GM12801 (cell line): ENCODE measurements around the gene ACTN1.

ENCODE experiments used
- TF ChIP-seq, protein P1 (sequence below): IDR thresholded peaks from one replicate; pipeline ENCODE4 v1.5.1; 2011; ENCODE audit warnings: control low read depth; ENCODE audit not compliant: insufficient read length; ENCODE audit errors: extremely low read depth

Gene ACTN1

DNA sequence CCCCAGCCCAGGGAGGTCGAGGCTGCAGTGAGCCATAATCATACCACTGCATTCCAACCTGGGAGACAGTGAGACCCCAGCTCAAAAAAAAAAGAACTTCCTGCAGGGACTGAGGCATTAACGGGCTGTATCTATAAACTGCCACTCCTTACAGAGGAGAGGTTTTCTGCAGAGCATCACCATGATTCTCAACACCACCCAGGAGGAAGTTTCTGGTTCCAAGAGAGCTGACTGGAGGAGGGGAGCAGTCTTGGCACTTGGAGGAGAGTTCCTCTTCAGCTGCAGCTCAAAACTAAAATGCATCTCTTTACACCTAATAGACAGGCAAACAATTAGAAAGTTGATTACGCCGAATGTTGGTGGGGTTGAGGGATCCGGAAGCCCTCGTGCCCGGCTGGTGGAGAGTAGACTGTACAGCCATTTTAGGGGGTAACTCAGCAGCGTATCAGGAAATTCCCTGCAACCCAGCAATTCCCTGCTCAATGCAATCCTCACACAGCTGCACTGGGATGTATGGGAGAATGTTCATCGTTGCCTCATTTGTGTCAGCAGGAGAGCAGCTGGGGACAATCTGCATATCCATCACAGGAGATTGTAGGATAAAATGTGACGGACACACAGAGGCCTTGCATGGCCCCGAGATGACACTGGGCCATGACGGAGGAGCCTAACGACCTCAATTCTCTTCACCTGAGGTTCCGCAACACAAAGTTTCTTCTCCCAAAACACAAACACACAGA is 36.6 kb downstream of the ACTN1 start:
- TF ChIP-seq, protein P1, sequence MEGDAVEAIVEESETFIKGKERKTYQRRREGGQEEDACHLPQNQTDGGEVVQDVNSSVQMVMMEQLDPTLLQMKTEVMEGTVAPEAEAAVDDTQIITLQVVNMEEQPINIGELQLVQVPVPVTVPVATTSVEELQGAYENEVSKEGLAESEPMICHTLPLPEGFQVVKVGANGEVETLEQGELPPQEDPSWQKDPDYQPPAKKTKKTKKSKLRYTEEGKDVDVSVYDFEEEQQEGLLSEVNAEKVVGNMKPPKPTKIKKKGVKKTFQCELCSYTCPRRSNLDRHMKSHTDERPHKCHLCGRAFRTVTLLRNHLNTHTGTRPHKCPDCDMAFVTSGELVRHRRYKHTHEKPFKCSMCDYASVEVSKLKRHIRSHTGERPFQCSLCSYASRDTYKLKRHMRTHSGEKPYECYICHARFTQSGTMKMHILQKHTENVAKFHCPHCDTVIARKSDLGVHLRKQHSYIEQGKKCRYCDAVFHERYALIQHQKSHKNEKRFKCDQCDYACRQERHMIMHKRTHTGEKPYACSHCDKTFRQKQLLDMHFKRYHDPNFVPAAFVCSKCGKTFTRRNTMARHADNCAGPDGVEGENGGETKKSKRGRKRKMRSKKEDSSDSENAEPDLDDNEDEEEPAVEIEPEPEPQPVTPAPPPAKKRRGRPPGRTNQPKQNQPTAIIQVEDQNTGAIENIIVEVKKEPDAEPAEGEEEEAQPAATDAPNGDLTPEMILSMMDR = no peak

DNA sequence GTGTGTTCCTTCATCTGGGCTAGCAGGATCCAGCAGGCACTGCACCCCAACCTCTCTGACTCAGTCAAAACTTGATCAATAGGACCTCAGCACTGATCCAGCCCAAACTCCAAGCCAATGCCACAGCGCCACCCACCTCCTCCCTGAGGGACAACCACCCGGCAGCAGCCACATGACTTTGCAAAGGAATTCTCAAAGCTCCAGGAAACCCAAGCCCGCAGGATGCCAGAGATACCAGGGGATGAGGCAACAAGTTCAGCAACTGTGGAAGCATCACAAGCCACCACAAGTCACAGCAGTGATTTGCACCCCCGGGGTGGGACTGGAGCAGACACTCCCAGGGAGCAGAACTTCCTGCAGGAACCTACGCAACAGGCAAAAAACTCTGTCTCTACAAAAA is 37.3 kb downstream of the ACTN1 start:
- TF ChIP-seq, protein P1 = no peak

DNA sequence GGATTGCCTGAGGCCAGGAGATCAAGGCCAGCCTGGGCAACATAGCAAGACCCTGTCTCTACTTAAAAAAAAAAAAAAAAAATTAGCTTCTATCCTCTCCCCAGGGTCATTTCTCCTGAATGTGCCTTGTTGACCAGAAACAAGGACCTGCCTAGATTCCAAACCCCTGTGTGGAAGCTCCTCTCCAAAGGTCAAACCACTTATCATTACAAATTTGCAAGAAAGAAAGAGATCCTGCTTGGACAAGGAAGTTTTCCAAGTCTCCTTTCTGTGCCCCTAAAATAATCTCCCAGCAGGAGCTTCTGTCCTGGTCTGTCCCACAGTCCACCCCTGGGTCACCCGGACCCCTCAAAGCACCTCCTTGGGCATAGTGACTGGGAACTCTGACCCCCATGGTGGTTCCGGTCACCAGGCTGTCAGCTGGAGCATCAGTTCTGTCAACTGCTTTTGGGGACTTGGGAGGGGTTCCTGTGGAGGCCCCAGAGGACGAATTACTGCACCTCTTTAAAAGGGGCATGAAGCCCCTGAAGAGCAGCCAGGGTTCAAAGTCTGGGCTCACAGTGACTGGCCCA is 38.4 kb downstream of the ACTN1 start:
- TF ChIP-seq, protein P1 = no peak

DNA sequence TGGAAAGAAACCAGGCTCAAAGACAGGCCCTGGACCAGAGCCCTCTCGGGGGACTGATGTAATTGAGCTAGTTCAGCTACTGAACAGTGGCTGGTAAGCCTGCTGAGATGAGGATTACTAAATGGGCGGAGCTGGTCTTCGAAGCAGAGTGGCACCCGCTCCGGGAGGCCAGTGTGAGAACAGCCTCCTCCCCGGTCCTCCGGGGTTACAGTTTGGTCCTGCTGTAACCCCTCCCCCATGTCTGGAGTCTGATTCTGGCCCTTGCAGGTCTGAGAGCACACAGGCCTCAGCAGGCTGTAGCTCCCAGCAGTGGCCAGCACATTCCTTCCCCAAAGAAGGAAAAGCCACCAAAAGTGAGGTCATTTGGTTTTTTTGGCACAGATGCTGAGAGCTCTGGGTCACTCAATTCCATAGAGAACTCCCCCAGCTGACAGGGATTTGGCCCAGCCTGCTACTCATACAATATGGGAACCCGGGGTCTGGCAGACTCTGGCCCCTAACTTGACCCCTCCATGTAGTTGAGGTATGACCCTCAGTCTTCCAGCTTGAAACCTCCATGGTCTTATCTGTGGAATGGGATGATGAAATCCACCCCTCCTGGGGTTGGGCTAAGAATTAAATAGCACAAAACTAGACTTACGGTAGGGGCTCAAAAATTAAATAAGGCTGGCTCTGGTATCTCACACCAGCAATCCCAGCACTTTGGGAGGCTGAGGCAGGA is 39.0 kb downstream of the ACTN1 start:
- TF ChIP-seq, protein P1 = no peak

DNA sequence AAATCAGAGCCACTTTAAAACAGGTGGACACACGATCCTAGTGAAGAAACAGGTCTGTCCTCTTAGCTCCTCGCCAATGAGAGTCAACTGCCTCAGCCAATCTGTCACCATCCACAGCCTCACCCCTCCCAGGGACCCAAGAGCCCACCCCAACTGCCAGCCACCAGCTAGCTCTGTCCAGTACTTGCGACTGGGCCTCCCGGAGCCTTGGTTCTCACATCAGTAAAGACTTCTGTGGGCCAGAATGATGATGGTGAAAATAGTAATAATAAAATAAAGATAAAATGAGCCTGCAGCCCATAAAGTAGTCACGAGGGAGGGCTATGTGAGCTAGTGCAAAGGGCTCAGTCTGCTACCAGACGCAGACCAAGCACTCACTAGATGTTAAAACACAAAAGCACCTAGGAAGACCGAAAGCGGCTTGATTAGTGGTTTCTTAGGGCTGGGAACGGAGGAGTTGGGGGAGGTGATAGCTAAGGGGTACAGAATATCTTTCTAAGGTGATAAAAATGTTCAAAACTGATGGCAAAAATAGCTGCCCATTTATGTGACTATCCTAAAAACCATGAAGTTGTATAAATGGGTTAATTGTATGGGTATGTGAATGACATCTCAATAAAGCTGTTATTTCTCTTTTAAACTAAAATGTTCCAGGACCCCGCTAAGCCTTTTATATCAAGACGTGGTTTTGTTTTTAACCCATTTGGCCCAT is 39.8 kb downstream of the ACTN1 start:
- TF ChIP-seq, protein P1 = no peak

DNA sequence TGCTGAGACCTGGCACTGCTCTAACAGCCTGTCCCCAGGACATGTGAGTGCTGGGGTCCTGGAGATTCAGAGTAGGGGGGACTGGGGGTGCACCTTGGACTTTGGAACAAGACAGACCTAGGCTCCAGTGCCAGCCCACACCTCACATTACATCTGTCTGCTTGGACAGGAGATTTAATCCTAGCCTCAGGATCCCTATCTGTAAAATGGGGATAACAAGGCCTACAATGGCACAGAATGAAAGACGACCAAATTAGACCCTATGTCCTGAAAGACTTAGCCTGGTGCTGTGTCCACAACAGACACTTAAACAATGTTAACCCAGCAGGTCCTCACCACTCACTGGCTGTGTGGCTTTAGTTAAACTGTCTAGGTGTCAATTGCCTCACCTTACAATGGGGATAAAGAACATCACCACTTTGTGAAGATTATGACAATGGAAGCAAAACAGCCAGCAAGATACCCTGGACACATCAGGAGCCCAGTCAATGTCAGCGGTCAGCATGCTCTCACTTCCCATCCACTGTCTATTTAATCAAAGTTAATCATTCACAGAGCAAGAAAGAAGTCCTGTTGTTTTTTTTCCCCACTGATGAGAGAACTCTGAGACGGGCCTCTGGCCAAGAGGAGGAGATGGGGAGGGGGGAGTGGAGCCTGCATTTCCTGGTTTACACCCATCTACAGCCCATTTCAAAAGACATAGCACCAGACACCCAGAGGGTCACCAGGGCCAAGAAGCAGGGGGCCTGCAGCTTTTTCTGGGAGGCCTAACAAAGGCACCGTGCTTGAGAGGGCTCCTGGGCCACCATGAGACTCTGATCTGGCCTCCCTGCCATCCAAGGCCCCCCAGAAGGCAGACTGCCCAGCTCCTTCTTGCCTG is 40.6 kb downstream of the ACTN1 start:
- TF ChIP-seq, protein P1 = no peak
